Ecto neural progenitor cell (in vitro differentiated cells): ENCODE results near the gene AGRN.
A peak's percentile ranks its signal among the peaks of the same experiment; 100 is the strongest.

Source experiments
- DNase-seq: peaks from one replicate; pipeline ENCODE4 v3.0.0-alpha.2; 2018; ENCODE audit warnings: low spot score

AGRN gene

GRCh38 chr1:1081311-1082238, 61.7 kb downstream of the AGRN start:
- DNase-seq = peak; percentile 40

- DNase-seq = peak; percentile 46
Measured at GRCh38 chr1:1082239-1082775, 62.4 kb downstream of the AGRN start.

- peak; percentile 44 for DNase-seq
Measured at GRCh38 chr1:1082776-1083415, 63.0 kb downstream of the AGRN start.

- DNase-seq = peak; percentile 45
Measured at GRCh38 chr1:1083416-1084371, 63.8 kb downstream of the AGRN start.

GRCh38 chr1:1084372-1085170, 64.7 kb downstream of the AGRN start:
- peak; percentile 41 for DNase-seq

- peak; percentile 44 for DNase-seq
Measured at GRCh38 chr1:1085171-1085841, 65.4 kb downstream of the AGRN start.

GRCh38 chr1:1085911-1086841, 66.3 kb downstream of the AGRN start:
- peak; percentile 23 for DNase-seq

GRCh38 chr1:1086911-1087341, 67.0 kb downstream of the AGRN start:
- peak; percentile 27 for DNase-seq

- DNase-seq = peak; percentile 24
Measured at GRCh38 chr1:1087351-1088028, 67.6 kb downstream of the AGRN start.

GRCh38 chr1:1088029-1088800, 68.3 kb downstream of the AGRN start:
- DNase-seq = peak; percentile 36

- DNase-seq = peak; percentile 35
Measured at GRCh38 chr1:1088801-1089680, 69.1 kb downstream of the AGRN start.

- DNase-seq = peak; percentile 42
Measured at GRCh38 chr1:1089731-1090423, 70.0 kb downstream of the AGRN start.

GRCh38 chr1:1090424-1091343, 70.8 kb downstream of the AGRN start:
- DNase-seq = peak; percentile 43

- DNase-seq = peak; percentile 39
Measured at GRCh38 chr1:1091344-1092148, 71.6 kb downstream of the AGRN start.
